ENCODE data around the gene SERTAD3.
"Not testable (repeated sequence)": the region's sequence is repeated elsewhere in the genome, so short reads cannot be mapped to it uniquely, and the experiment has no call there.

Gene SERTAD3

GRCh38 chr19:40444000-40444824 lies at the start of gene SERTAD3:
Gene SERTAD3 (minus strand): TSS chr19:40444335. CDS start chr19:40442080, 2,255 bp downstream.
- in situ Hi-C loops (cut with MboI; ENCODE audit: low pct_unique_long_range_greater_than_20kb, low sequenced_read_pairs) = no loop called here
- peak; percentile 96 for DNase-seq

- no peak for DNase-seq
Measured at GRCh38 chr19:40493778-40494177, 49.6 kb upstream of the SERTAD3 start.

DNA sequence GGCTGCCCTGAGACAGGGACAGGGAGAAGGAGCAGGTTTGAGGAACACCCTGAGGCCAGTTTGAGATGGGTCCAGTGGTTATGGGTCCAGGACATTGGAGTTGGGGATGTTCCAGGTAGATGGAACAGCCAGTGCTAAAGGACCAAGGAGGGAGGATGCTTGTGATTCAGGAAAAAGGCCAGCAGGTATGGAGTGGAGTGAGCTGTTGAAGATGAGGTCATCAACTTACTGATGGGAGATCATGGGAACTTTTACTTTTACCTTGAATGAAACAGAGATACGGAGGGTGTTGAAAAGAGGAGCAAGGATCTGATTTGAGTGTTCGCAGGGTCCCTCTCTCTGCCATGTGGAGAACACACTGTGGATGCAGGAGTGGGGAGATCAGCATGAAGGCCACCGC lies 48.1 kb upstream of the SERTAD3 start:
- in situ Hi-C loops (cut with MboI; ENCODE audit: low pct_unique_long_range_greater_than_20kb, low sequenced_read_pairs) = no loop called here
- DNase-seq = no peak

More at GRCh38 chr19:40493778-40494177, 49.6 kb upstream of the SERTAD3 start:
- in situ Hi-C loops (cut with MboI; ENCODE audit: low pct_unique_long_range_greater_than_20kb, low sequenced_read_pairs) = no loop called here

DNA sequence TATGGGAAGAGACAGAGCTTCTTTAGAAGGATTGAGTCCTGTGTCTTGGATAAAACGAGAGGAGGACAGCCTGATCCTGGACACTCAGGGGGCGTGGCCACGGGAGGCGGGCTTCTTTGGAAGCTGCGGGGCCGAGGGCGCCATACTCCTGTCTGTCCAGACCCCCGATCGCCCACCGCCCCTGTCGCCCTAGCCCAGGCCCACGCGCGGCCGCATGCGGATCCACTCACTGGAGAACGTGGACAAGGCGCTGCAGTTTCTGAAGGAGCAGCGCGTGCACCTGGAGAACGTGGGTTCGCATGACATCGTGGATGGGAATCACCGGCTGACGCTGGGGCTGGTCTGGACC lies 45.7 kb upstream of the SERTAD3 start:
- no peak for DNase-seq
- in situ Hi-C loops (cut with MboI; ENCODE audit: low pct_unique_long_range_greater_than_20kb, low sequenced_read_pairs) = no loop called here

GRCh38 chr19:40486017-40486416 lies 41.9 kb upstream of the SERTAD3 start:
- DNase-seq = no peak
- in situ Hi-C loops (cut with MboI; ENCODE audit: low pct_unique_long_range_greater_than_20kb, low sequenced_read_pairs) = no loop called here

DNA sequence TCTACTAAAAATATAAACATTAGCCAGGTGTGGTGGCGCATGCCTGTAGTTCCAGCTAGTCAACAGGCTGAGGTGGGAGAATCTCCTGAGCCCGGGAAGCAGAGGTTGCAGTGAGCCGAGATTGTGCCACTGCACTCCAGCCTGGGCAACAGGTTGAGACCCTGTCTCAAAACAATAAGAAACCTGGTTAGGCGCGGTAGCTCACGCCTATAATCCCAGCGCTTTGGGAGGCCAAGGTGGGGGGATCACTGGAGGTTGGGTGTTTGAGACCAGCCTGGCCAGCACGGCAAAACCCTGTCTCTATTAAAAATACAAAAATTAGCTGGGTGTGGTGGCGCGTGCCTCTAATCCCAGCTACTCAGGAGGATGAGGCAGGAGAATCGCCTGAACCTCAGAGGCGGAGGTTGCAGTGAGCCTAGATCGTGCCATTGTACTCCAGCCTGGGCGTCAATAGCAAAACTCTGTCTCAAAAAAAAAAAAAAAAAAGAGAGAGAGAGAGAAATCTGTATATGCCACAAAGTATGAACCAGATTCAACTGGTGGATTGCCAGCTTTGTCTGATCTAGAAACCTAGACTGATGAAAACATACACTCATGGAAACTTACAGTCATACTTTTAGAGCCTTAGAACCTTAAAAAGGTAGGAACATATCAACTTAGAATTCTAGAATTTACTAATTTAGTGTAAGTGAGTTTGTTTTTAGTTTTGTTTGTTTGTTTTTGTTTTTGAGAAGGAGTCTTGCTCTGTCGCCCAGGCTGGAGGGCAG lies 31.9 kb upstream of the SERTAD3 start:
- in situ Hi-C loops (cut with MboI; ENCODE audit: low pct_unique_long_range_greater_than_20kb, low sequenced_read_pairs); DNase-seq: not testable (repeated sequence)

DNA sequence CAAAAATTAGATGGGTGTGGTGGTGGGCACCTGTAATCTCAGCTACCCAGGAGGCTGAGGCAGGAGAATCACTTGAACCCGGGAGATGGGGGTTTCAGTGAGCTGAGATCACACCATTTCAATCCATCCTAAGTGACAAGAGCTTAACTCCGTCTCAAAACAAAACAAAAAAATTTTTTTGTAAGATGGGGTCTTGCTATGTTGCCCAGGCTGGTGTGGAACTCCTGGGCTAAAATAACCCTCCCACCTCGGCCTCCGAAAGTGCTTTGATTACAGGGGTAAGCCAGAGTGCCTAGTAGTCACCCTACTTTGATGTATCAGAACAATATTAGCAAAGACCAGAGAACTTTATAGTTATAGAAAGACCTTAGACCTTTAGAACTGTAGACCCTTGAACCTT lies 30.6 kb upstream of the SERTAD3 start:
- no peak for DNase-seq
- in situ Hi-C loops (cut with MboI; ENCODE audit: low pct_unique_long_range_greater_than_20kb, low sequenced_read_pairs) = no loop called here

DNA sequence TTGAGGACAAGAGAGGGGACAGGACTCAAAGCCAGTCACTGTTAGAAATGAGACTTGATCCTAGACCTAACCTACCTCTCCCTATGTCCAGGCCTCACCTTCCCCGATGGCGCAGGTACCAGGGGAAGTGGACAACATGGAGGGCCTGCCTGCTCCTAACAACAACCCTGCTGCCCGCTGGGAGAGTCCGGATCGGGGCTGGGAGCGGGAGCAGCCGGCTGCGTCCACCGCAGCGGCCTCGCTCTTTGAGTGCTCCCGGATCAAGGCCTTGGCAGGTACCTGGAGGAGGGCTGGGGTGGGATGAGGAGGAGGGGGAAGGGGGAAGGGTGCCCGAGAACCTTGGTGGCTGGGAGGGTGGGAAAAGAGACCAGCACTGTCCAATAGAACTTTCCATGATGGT lies 28.4 kb upstream of the SERTAD3 start:
- in situ Hi-C loops (cut with MboI; ENCODE audit: low pct_unique_long_range_greater_than_20kb, low sequenced_read_pairs) = no loop called here
- no peak for DNase-seq

DNA sequence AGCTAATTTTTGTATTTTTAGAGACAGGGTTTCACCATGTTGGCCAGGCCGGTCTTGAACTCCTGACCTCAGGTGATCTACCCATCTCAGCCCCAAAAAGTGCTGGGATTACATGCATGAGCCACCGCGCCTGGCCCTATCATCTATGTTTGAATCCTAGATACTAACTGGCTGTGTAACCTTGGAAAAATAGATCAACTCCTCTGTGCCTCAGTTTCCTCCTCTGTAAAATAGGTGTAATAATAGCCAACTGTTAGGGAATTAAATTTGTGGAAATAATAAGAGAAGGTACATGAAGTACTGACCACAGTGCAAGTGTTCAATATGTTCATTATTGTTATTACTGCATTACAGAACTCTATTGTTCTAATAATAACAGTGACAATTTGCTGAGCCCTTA lies 27.0 kb upstream of the SERTAD3 start:
- in situ Hi-C loops (cut with MboI; ENCODE audit: low pct_unique_long_range_greater_than_20kb, low sequenced_read_pairs) = no loop called here
- no peak for DNase-seq

GRCh38 chr19:40469011-40469410 lies 24.9 kb upstream of the SERTAD3 start:
- in situ Hi-C loops (cut with MboI; ENCODE audit: low pct_unique_long_range_greater_than_20kb, low sequenced_read_pairs) = no loop called here
- DNase-seq = peak; percentile 61

DNA sequence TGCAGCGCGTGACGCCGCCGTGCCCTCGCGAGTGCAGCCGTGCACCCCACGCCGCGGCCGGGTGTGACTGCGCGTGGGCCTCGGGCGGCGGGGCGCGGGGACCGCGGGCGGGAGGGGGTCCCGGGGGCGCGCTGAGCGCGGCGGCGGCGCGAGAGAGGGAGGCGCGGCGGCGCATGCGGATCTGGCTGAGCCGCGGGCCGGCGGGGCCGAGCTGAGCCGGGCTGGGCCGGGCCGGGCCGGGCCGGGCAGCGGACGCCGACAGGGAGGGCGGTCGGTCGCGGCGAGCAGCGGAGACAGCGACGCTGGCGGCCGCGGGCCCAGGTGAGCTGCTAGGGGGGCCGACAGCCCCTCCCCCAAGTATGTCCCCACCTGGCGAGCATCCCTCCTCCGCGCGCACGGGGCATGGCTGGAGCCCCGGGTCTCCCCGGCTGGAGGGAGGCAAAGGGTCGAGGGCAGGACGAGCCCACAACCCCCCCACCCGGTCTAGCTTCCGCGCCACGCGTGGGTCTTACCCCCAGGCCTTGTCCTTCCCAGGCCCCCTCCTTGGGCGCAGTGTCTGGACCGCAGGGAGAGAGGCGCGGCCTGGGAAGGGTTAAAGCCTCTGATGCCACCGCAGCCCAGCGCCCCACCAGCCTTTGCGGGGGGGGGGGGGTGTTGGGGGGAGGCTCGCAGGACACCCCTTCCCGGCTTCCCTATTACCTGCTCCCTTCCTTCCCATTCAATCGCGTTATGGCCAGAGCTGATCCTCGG lies 23.0 kb upstream of the SERTAD3 start, which contains the start of gene SPTBN4:
SPTBN4 (plus strand) TSS at position 17 of the 750 bp plus-strand sequence. CDS start 5,621 bp downstream, outside the sequence.
- no peak for DNase-seq
- in situ Hi-C loops (cut with MboI; ENCODE audit: low pct_unique_long_range_greater_than_20kb, low sequenced_read_pairs) = no loop called here

- no peak for DNase-seq
- in situ Hi-C loops (cut with MboI; ENCODE audit: low pct_unique_long_range_greater_than_20kb, low sequenced_read_pairs) = no loop called here
Measured at GRCh38 chr19:40466219-40466984, 22.3 kb upstream of the SERTAD3 start.

DNA sequence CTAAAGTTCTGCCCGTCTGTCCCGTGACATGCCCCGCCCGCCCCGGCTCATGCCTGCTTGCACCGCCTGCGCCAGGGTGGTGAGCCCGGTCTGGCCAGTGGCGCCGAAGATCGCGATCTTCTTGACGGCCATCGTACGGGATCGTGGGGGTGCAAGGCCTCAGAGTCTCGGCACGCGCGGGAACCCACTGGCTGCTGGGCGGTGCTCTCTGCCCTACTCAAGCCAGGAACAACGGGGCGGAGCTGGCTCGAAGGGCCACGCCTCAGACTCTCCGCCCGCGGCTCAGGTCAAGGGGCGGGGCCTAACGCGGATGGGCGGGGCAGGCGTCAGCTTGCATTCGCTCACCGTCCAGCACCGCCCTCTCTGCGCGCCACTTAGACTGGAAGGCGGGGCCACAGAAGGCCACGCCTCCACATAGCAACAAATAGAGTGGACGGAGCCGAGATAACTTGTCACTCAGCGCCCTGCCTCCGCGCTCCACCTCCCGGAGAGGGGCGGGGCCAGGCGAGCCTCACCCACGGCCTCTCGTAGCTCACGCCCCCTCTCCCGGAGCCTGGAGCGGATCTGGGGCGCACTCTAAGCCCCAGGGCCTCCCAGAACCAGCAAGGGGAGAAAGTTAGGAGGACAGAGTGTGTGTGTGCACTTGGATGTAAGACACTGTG lies 21.6 kb upstream of the SERTAD3 start, which contains the start of gene BLVRB:
BLVRB (minus strand) TSS at position 189 of the 662 bp plus-strand sequence; CDS start at position 132, 57 bp downstream.
- in situ Hi-C loops (cut with MboI; ENCODE audit: low pct_unique_long_range_greater_than_20kb, low sequenced_read_pairs) = no loop called here
- DNase-seq = peak; percentile 99

- in situ Hi-C loops (cut with MboI; ENCODE audit: low pct_unique_long_range_greater_than_20kb, low sequenced_read_pairs) = no loop called here
- peak; percentile 82 for DNase-seq
Measured at GRCh38 chr19:40465025-40465556, 21.0 kb upstream of the SERTAD3 start.

- in situ Hi-C loops (cut with MboI; ENCODE audit: low pct_unique_long_range_greater_than_20kb, low sequenced_read_pairs) = no loop called here
- peak; percentile 86 for DNase-seq
Measured at GRCh38 chr19:40464059-40465024, 20.2 kb upstream of the SERTAD3 start.

GRCh38 chr19:40463587-40464037 lies 19.5 kb upstream of the SERTAD3 start:
- DNase-seq = peak; percentile 38
- in situ Hi-C loops (cut with MboI; ENCODE audit: low pct_unique_long_range_greater_than_20kb, low sequenced_read_pairs) = not testable (repeated sequence)

- in situ Hi-C loops (cut with MboI; ENCODE audit: low pct_unique_long_range_greater_than_20kb, low sequenced_read_pairs) = no loop called here
- DNase-seq = peak; percentile 52
Measured at GRCh38 chr19:40461669-40462221, 17.6 kb upstream of the SERTAD3 start.

Measured in KBM-7 (cell line).